ENCODE measurements around the gene PDE4A.

DNA sequence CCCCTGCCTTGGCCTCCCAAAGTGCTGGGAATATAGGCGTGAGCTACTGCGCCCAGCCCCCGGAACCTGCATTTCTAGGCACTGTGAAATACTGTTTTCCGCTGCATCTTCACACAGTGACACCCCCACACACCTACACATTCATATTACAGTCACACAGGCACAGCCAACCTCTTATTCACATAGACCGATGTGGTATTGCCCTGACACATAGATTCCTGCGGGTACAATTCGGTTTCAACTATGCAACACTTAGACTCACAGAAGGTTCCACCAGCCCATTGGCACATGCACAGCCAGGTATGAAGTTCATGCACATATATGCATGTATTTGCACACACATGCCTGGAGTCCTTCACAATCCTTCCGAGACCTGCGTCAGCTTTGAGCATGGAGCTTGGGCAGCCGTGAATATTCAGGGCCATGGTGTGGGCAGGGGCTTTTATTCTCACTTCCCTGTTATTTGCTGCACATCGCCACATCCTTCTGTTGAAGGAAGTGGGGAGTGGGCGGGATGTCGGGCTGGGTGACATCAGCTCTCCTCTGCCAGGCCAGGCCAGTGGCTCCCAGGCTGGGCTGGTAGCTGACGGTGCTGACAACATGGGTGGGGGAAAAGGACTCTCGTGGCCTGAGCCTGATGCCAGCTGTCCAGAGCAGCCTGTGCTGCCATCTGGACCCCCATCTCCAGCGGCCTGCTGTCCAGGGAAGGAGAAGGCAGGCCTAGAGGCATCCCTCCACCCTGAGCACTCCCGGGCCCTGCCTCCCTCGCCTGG lies 11.6 kb upstream of the PDE4A start:
- TF ChIP-seq, protein P1, sequence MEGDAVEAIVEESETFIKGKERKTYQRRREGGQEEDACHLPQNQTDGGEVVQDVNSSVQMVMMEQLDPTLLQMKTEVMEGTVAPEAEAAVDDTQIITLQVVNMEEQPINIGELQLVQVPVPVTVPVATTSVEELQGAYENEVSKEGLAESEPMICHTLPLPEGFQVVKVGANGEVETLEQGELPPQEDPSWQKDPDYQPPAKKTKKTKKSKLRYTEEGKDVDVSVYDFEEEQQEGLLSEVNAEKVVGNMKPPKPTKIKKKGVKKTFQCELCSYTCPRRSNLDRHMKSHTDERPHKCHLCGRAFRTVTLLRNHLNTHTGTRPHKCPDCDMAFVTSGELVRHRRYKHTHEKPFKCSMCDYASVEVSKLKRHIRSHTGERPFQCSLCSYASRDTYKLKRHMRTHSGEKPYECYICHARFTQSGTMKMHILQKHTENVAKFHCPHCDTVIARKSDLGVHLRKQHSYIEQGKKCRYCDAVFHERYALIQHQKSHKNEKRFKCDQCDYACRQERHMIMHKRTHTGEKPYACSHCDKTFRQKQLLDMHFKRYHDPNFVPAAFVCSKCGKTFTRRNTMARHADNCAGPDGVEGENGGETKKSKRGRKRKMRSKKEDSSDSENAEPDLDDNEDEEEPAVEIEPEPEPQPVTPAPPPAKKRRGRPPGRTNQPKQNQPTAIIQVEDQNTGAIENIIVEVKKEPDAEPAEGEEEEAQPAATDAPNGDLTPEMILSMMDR (IDR thresholded peaks at IDR 0.05): no peak
- no peak for TF ChIP-seq ZFX (IDR thresholded peaks at IDR 0.05; ENCODE audit: borderline replicate concordance)
